ENCODE data around the gene ASPRV1. TPM values are rescaled to one million over a fixed set of nuclear protein-coding genes. Genes with fewer than 3 reads are reported as not detected.

ASPRV1 gene
- total RNA-seq, 2 experiments from 2014 or later: 0.65 to 0.76 TPM

DNA sequence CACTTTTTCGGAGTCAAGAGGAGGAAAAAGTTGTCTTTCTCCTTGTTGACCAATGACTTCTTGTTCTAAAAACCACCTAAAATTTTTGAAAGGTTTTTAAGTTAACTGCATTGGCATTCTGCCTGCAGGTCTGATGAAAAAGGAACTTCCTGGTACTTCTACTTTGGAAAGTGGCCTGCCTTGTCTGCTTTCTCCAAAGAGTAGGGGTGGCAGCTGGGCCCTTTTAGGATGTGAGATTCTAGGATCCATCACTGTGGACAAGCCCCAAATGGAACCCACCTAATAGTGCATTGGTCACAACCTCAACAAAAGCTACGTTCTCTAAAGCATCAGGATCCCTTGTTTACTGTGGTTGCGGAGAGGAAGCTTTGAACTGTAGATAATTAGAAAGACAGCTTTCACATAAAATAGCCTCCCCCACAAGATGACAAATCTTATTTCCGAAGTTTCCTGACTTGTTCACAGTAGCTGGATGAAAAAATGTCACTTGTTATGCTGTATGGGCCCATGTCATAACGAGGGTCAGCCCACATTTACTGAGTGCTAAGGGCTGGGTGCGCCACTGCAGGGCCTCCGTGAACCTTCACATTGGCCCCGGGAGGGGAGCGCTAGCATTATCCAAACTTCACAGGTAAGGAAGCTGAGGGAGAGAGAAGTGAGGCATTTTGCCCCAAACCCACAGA, 17.4 kb downstream of the ASPRV1 start:
- no peak overlapping the region for H3K4me3 Mint-ChIP-seq
- CTCF ChIA-PET: interaction anchor here (1.3 to 1.4 kb wide), 2 partner anchors 12 kb away, joined by 3 to 6 read pairs; no protein-coding TSS in a partner anchor
- H3K27me3 Mint-ChIP-seq: no peaks in the 10 kb centered on the region
- peaks cover 5% of the 10 kb centered on the region for H3K36me3 Mint-ChIP-seq (ENCODE audit: low read depth)
- TF ChIP-seq, protein P1, sequence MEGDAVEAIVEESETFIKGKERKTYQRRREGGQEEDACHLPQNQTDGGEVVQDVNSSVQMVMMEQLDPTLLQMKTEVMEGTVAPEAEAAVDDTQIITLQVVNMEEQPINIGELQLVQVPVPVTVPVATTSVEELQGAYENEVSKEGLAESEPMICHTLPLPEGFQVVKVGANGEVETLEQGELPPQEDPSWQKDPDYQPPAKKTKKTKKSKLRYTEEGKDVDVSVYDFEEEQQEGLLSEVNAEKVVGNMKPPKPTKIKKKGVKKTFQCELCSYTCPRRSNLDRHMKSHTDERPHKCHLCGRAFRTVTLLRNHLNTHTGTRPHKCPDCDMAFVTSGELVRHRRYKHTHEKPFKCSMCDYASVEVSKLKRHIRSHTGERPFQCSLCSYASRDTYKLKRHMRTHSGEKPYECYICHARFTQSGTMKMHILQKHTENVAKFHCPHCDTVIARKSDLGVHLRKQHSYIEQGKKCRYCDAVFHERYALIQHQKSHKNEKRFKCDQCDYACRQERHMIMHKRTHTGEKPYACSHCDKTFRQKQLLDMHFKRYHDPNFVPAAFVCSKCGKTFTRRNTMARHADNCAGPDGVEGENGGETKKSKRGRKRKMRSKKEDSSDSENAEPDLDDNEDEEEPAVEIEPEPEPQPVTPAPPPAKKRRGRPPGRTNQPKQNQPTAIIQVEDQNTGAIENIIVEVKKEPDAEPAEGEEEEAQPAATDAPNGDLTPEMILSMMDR (IDR thresholded peaks at IDR 0.05): no peak
- no peak overlapping the region for H3K27ac Mint-ChIP-seq
- POLR2A ChIA-PET: interaction anchor here (1.0 to 1.3 kb wide), 2 partner anchors 8 to 11 kb away, joined by 3 to 4 read pairs; no protein-coding TSS in a partner anchor
- no peaks in the 10 kb centered on the region for H3K9me3 Mint-ChIP-seq
- peaks cover 37% of the 10 kb centered on the region for H3K4me1 Mint-ChIP-seq (ENCODE audit: low read depth)
- intact Hi-C loops (cut with micrococcal nuclease): no loop called here
- DNase-seq (no peak), ATAC-seq (no peak)

DNA sequence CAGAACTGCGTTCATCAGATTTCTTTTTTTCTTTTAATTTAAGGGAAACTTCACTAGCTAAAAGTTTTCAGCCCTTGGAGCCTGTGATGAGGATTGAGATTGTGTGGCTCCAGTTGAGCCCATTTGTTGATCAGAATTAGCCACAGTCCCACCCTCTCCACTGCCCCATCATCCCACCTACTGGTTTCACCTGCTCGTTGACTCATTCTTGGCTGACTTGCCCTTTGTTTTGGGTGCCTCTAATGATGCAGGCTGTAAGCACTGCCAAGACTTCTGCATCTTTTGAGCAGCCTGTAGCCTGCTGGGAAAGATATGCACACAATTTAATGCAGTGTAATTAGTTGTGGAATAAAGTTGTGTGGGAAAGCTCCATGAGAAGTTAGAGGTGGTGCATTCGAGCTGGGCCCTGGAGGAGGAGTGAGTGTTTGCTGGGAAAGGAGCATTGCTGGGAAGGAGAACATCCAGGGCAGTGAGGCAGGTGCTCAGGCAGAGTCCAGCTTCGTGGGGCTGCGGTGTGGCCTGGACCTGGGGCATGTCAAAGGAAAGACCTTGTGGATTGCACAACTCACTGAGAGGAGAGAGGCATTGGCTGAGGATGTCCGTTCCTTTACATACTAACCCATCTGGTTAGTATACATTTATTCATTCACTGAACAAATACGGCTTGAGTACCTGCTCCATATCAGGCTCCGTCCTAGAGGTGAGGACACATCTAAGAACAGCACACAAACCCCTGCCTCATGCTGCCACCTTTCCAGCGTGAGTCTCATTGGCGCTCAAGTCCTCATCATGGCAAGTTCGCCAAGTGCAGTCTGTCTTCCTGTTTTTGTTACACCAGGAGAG, 18.2 kb downstream of the ASPRV1 start:
- no peak overlapping the region for H3K4me3 Mint-ChIP-seq
- intact Hi-C loops (cut with micrococcal nuclease): no loop called here
- TF ChIP-seq, protein P1 (IDR thresholded peaks at IDR 0.05): no peak
- ChIA-PET CTCF (interaction anchor here (0.6 to 1.5 kb wide), 3 partner anchors 12 to 219 kb away, joined by 3 read pairs; no protein-coding TSS in a partner anchor), POLR2A (interaction anchor here (1.0 to 1.3 kb wide), 3 partner anchors 8 to 29 kb away, joined by 3 to 4 read pairs (median 3); partner anchors contain the start of gene MXD1)
- H3K4me1 Mint-ChIP-seq (ENCODE audit: low read depth): peaks cover 37% of the 10 kb centered on the region
- no peaks in the 10 kb centered on the region for H3K27me3 Mint-ChIP-seq
- H3K27ac Mint-ChIP-seq: no peak overlapping the region
- ATAC-seq: peak; percentile 17
- peaks cover 11% of the 10 kb centered on the region for H3K36me3 Mint-ChIP-seq (ENCODE audit: low read depth)
- peak; percentile 25 for DNase-seq
- H3K9me3 Mint-ChIP-seq: no peaks in the 10 kb centered on the region

DNA sequence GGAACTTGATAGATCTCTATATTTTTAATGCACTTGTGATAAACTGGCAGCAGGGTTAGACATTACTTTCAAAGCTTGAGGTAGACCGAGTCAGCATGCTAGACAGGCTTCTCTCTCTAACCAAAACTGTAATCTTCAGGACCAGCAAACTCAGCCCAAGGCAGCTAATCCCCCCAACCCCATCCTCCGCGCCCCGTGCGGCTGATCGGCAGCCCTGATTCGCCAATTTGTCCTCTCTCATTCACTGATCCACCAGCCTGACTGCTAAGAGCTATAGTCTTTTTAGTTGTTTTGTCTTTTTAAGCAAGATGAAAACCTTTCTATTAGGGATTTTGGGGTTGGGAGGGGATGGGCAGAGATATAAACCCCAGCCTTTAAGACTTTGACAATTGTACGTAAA, 20.7 kb downstream of the ASPRV1 start:
- intact Hi-C loops (cut with micrococcal nuclease): no loop called here
- H3K27ac Mint-ChIP-seq: no peak overlapping the region
- DNase-seq (no peak), ATAC-seq (no peak)
- CTCF ChIA-PET: no interaction called here
- H3K27me3 Mint-ChIP-seq: no peaks in the 10 kb centered on the region
- TF ChIP-seq, protein P1 (IDR thresholded peaks at IDR 0.05): no peak
- H3K4me1 Mint-ChIP-seq (ENCODE audit: low read depth): peaks cover 16% of the 10 kb centered on the region
- H3K36me3 Mint-ChIP-seq (ENCODE audit: low read depth): peaks cover 13% of the 10 kb centered on the region
- no peak overlapping the region for H3K4me3 Mint-ChIP-seq
- POLR2A ChIA-PET: no interaction called here
- H3K9me3 Mint-ChIP-seq: no peaks in the 10 kb centered on the region

DNA sequence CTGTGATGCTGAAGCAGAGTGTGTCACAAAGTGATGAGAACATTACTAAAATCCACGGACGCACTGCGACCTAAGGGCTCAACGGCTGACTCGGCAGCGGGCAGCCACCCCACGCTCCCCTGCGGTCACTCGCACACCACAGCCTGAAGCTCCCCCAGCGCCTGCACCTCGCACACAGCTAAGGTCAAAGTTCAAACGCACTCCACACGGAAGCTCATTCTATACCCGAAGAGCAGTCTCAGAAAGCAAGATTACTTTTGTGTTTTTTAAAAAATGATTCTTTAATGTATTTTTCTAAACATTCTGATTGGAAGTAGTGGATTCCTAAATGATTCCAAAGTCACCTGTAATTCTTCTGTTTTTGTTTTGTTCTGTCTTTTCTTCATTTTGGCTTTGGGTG, 21.7 kb downstream of the ASPRV1 start:
- Mint-ChIP-seq H3K27ac (no peak overlapping the region), H3K36me3 (ENCODE audit: low read depth) (peaks cover 13% of the 10 kb centered on the region), H3K9me3 (no peaks in the 10 kb centered on the region), H3K27me3 (no peaks in the 10 kb centered on the region), H3K4me1 (ENCODE audit: low read depth) (peaks cover 8% of the 10 kb centered on the region), H3K4me3 (no peak overlapping the region)
- DNase-seq (no peak), ATAC-seq (no peak)
- ChIA-PET POLR2A (interaction anchor here (0.7 kb wide), 1 partner anchor 14 kb away, joined by 3 read pairs; no protein-coding TSS in a partner anchor), CTCF (no interaction called here)
- intact Hi-C loops (cut with micrococcal nuclease): no loop called here
- TF ChIP-seq, protein P1 (IDR thresholded peaks at IDR 0.05): no peak
